ENCODE measurements around the gene WLS.
A peak's percentile ranks its signal among the peaks of the same experiment; 100 is the strongest.
"Not testable (repeated sequence)": the region's sequence is repeated elsewhere in the genome, so short reads cannot be mapped to it uniquely, and the experiment has no call there.

The WLS gene

DNA sequence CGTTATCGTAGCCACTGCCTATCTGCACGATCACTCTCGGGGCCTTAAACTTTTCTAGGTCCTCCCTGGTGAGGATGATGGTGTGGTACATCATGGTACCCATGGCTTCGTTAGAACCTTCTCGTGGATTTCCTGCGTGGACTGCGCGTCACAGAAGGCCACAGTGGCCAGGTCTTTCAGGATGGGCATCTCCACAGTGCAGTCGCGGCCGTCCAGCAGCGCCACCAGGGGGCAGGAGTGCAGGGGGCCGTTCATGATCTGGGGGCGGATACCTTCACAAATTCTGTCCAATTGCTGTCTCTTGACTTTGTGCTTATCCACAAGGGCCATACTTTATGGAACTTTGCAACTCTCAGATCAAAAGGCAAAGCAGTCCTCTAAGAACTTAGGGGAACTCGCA lies 69.6 kb downstream of the WLS start:
- DNase-seq: no peak

DNA sequence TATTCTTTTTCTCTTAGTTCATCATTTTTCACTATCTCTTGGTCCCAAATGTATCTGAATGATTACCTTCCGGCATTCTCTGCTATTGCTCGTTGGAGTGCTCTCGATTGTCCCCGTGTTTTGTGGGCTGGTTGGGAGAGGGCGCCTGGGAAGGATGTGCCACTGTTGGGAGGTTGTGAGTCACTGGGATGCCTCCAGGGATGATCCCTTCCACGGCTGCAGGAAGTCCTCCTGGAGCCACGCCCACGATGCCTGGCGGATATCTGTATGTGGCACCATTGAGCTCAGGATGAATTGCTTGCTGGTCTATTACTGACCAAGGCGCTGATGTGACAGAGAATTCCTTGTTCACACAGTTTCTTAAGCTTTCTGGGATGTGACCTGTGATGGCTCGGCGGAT lies 70.7 kb downstream of the WLS start:
- not testable (repeated sequence) for DNase-seq

DNA sequence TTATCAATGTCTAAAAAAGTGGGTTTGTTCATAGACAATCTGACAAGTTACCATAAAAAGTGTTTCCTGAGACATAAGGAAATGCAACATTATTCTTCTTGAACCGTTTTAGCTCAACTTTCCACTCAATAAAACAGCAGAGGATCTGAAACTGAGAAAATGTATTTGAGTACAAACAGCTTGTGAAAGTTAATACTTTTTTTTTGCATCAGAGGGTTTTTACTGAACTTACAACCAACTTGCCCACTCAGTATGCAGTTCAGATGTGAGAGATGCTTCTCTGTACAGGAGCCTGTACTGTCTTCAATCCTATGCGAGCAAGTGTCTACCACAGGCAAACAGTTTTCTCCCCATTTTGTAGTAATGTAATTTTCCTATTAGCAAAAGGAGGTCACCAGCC lies 71.4 kb downstream of the WLS start:
- DNase-seq: not testable (repeated sequence)

DNA sequence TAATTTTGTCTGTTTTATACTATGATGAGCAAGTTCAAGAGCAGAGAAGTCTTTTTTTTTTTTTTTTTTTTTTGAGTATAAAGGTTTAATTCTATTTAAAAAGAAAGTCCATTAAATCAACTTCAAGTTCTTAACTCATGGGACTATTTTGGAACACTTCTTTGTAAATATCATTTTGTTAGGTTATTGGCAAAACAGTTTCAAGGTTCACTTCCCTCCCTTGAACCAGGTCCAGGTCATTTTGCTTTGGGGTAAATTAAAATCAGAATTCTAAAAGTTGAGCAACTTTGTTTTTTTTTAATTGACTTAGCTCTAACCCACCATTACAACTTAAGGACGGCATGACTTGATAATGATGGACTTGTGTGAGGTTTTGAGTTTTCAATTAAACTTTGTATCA lies 72.3 kb downstream of the WLS start:
- no peak for DNase-seq

DNA sequence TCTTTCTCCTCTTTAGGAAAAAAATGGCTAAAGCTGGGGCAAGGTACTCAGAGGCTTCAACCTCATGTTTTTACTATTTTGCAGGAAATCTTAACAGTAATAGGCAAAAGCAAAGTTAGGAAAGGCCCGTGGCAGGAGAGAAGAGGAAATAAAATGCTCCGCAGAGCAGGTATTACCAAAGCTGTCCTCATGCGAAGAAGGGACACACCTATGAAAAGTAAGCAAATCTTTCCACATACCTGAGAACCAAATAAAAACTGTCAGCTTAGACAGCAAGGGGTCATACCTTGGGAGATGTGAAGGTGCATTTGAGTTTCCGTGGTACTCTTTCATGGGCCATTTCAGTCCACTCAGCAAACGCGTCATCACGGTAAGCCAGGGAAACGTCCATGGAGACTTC lies 73.5 kb downstream of the WLS start:
- no peak for DNase-seq

DNA sequence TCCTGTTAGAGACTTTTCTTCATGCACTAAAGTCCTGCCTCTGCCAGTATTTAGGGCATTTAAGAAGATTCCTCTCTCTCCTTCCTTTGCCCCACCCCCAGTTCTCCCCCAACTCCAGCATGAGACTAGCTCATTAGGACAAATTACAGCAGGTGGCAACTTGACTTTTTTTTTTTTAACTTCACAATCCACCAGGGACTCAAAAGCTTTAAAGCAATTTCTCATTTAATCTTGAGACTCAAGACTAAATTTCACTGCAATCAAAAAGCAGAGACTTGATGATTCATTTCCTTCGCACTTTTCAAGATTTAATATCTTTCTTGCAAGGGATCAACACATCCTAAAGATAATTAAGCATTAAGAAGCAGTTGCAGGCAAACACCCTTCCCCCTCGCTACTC lies 74.9 kb downstream of the WLS start:
- DNase-seq: no peak

DNA sequence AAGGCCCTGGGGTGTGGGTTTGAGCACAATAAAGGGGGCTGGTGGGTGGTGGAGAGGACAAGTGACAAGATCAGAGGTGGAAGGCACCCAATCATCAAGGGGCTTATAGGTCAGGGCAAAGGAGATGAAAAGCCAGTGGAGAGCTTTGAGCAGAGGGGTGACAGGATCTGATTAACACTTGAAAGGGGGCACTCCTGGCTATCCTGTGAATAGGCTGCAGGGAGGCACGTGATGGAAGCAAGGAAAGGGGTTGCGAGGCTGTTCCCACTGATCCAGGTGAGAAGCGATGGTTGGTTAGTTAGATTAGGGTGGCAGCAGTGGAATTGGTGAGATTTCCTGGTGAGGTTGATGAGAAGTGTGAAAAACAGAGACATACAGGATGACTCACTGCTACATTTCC lies 80.6 kb downstream of the WLS start:
- no peak for DNase-seq

DNA sequence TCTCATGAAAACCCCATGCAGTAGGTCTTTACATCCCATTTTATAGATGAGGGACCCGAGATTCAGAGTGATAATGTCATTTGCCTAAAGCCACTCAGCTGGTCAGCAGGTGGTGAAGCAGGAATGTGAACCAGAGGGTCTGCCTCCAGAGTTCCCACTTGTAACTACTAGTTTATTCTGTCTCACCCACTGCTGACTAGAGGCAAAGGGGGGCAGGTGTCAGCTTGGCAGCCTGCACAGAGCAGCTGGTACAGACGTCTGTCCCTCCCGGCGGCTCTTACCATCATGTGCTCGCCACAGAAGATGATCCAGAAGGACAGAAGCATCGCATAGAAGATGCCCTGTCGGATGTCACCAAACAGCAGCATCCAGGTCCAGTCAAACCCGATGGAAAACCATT lies 82.4 kb downstream of the WLS start:
- no peak for DNase-seq

DNA sequence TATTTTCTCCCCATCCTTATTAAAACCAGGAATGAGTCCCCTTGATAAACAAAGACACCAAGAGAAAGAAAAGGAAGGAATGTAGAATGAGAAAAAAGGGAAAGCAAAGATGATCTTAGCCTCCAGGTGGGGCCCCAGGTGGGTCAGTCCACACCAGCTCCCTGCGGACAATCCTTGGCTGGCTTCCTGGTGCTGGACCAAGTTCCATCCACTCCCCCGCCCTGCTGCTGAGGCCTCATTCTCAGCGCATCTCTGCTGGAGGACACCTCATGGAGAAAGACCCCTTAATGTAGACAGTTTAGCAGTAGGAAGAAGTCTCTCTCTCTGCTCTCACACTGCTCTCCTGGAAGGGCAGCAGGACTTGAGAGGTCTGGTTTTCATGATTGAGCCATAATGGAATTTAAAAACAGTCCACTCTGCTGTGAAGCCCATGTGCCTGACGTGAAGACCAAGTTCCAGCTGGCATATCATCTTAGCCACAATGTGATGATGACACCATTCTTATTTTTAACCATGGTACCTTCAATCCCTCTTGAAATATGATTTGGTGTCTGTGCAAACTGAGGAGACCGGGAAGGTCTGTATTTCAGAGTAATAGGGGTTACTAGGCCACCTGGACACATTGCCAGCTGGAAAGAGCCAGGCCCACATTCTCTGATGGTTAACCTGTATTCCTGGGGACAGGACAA lies 83.1 kb downstream of the WLS start:
- DNase-seq: no peak

DNA sequence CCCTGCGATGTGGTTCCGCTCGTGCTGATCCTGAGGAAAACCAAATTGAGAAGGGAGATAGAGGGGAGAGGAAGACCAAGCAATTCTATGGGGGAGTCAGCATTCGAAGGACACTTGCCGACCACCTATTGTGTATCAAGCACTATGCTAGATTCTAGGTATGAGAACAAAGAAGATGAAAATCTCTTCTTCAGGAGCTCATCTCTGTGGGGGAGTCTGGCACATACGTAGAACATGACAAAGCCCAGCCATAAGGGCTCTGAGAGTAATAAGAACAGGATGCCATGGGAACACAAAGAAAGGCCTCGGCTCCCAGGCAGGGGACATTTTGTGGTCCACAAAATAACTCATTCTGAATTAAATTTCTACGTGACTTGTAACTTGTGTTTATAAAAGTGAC lies 83.7 kb downstream of the WLS start:
- no peak for DNase-seq

DNA sequence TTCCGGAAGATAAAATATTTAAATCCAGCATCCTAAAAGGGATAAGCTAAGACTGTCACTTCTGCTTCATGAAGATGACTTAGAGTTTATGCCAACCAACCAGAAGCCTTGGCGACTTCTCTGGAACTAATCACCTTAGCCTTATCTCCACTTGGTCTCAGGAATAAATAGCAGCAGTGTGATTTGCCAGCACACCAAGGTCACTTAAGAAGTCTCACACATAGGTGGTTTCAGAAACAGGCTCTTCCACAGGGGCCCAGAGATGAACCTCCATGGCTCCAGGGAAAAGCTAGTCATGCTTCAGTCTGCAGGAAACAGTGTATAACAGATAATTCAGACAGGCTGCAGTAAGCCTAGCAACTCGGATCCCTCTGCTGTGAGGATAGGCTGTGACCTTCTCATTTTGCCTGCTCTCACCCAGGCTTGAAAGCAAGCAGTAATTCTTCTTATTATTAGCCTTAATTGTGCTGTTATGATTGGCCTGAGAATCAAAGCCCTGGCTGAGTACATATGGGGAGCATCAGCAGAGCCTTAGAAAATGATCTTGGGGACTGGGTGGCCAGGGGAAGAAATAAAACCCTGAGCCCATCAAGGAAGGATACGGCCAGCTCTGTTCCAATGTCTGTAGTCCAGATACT lies 84.7 kb downstream of the WLS start:
- DNase-seq: no peak

DNA sequence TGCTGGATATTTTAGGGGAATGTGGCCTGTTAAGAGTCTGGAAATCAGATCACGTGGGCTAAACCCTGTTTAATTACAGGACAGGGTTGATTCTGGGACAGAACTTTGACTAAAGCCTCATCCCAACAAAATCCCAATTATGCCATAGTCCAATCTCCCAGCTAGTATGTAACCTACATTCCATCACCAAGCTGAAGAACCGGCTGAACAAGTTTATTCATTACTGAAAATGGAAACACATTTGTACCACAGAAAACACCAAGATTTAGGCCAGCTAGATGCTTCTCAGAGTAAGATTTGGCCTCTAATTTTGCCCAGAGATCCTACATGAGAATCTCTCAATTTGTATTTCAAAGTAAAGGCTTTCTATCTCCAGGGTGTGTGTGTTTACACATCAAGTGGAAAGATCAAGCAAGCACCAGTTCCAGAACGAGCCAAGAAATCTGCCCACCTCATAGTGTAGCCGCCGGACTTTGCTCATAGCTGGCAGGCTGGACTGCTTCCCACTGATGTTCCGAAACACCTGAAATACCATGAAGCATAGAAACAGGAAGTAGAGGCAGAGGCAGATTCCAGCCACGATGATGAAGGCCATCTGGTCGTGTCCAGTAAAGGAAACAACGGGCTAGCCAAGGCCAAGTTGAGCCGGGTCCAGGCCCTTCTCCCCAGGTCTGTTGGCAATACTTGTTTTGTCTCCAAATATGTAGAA lies 86.8 kb downstream of the WLS start:
- DNase-seq: no peak

DNA sequence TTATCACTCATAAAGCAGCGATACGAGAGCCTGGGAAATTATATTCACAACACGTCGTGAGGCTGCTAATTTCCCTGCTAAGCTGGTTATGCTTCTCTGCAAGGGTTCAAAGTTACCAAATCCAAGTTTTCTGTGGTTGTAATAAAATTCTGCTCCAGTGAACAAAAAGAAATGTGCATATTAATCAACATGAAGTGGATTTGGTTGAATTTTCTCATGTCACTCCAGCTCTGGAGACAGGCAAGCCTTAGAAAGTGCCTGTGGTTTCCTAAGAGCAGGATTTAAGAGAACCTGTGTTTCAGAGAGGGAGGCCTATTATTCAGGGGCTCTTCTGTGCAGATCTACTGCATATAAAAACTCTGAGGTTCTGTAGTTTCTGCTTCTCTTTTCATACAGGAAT lies 87.5 kb downstream of the WLS start:
- DNase-seq: no peak

DNA sequence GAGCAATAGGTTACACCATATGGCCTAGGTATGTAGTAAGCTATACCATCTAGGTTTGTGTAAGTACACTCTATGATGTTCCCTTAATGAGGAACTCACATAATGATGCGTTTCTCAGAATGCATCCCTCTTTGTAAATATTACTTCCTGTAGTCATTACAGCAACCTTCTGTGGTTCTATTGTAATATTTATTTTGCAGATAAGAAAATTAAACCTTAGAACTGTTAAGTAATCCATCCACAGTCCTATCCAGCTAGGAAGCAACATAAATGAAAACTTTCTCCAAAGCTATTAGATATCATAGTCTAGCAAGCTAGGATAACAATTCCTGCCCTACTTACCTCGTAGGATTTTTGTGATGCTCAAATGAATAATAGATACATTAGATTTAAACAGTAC lies 88.7 kb downstream of the WLS start:
- no peak for DNase-seq

DNA sequence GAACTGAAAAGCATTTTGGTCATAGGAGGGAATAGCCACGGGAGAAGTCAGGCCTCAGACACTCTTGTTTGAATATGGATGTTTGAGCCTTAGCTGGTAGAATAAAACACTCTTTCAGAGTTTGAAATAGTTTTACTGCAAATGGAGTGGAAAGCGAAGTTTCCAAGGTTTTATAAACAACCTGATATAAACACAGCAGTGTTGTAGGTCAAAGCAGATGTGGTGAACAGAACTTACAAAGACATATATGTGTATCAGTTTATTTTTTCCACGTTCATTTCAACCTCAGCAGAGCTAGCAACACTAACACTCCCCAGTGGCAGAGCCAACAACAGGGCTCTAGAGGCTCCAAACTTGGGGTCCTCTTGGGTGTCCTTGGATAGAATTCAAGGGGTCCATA lies 89.9 kb downstream of the WLS start:
- no peak for DNase-seq

DNA sequence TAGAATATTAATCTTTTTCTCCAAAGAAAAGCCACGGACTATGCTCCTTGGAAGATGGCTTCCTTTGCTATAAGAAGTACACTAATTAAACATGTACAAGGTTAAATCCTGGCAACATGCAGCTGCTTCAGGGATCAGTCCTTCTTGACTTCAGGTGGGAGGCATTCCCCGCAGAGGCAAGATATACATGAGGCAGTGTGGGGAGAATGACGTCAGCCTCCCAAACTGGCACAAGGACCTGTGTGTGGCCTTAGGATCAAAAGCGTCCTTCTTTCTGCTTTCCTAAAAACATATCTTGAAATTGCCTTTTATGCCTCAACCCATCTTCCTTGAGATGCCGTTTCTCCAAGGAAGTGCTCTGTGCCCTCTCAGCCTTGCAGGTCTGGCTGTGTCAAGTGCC lies 90.3 kb downstream of the WLS start:
- no peak for DNase-seq

DNA sequence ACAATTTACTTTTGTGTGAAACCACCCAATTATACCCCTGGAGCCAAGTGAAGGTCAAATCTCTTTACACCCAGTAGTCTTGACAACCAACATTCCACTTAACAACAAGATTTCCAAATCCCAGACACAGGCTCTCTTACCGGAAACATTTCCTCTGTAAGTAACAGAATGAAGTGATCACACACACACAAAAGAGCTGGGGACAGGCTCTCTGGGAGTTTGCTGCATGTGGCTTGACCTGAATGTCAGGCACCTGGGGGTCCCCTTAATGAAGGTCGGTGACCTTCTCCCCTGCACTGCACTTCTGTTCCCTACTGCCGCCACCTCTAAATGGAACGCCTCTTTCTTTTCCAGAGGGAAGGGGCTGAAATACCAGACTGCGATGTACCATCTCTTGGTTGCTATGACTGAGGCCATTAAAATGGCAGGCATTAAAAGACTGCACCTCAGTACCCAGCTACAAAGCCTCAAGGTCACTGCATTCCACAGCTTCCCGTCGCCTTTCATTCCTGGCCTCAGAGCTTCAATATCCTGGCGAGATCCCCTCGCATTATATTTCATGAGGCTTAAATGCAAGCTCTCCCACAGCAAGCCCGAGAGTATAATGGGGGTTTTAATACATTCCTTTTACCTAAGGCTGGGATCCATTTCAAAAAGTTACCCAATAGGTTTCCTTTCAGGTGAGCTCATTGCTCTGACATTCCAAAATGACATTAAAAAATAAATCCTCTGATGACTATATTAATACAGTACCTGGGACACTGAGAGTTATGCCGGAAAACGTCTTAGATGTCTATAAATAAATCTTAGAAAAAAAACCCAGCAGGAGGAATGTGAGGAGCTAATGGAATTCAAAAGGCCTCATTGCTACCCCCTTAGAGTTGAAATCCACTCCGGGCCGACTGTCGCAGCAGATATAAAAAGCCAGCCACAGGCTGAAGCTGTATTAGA lies 91.0 kb downstream of the WLS start:
- peak; percentile 6 for DNase-seq

DNA sequence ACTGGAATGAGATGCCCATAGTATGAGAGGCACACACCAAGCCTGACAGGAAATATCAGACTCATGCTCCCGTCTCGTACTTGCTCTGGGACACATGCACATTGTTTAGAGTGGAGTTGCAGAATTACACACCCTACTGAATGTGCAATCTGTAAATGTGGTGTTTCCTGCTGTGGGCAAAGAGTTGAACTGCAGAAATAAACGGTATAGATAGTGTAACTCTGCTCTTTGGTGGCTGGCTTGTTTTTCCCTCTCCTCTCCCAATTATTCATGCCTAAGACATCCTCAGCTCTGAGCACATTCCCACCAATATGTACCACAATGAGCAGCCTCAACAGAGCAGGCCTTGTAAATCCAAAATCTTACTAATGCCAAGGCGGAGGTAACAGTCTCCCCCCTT lies 91.8 kb downstream of the WLS start:
- DNase-seq: no peak

DNA sequence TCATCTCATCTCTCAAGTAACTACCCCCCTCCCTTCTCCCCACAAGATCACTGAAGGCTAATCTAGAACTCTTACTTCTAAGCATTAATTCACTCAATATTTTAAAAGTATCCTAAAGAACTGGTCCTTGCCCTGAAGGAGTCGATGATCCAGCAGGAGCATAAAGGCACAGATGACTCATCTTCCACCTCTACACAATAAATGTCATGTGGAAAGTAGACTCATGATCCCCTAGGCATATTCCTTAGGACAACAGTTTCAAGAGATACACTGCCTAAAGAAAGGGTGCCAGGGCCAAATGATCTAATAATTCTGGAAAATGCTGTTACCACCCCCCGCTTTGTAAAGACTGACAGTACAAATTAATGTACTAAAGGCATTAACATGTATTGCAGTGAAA lies 96.1 kb downstream of the WLS start:
- DNase-seq: no peak

DNA sequence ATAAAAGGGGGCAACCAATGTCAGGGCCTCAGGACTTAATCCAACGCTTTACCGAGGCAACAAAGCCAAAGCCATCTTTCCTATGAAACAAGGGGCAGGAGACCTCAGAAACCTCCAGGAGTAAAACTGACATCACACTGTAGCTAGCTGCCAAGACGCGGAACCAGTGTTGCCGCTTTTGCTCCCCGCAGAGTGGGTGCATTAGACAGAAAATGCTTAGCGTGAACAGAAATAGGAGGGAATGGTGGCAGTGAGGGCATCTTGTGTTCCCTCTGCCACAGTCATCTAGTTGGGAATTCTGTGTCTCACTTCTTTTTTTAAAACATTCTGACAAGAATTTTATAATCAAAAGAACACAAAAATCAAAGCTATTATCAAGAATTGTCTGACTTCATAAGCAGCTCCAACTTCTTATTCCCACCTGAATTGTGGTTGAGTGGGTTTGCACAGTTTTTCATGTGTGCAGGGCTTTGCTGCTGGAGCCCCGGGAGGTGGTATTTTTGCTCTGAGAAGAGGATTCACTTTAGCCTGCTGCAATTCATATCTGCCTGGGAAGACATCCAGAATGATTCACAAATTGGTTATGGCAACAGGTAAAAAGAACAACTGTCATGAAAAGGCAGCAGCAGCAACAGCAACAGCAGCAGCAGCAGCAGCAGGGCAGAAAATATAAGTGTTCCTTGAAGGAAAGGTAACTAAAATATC lies 99.7 kb downstream of the WLS start:
- DNase-seq: no peak

DNA sequence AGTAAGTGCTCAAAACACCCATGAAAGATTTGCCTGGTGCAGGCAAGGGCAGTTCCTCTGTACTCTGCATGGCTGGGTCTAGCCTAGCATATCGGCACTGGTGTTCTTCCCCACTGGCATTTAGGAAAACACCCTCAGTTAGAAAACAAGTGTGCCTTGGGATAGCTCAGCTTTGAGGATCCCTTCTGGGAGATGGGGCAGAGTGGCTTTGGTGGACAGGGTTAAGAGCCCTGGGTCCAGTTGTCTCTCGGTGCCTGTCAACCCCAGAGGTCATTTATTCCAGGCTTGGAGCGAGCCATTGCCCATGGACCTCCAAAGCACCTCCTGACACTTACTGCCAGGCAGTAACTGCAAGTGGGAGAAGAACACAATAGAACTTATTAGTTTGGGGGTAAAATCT lies 101.1 kb downstream of the WLS start:
- DNase-seq: no peak

DNA sequence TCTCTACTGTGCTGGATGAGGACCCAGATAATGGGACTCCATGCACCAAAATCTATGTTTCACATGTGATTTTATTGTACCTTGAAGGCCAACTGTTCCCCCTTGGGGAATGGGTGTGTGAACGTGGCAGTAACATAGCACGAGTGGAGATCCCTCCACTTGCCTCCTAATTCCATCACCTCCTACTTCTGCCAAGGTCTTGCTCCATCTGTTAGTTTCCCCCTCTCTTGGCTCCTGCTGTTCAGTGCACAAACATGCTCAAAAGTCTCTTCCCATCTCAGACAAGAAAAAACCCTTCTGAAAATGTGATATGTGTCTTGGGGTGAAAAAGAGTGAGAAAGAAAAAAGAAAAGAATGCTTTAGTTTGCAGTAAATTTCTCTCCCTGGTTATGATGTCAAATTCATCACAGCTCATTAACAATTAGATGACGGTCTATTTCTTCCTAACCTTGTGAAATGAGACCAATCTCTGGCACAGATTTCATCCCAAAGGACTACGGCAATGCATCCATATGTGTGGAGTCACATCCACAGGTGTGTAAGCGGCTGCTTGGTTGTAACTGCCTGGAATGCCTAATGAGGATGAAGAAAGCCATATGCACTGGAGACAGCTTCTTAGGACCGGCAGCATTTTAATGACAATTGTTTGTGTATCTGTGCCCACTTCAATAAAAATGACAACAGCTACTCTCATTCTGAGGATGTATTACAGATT lies 102.6 kb downstream of the WLS start:
- no peak for DNase-seq
